HCT116 (cell line): ENCODE data around the gene RAVER2. TPM values are rescaled to one million over a fixed set of nuclear protein-coding genes. Genes with fewer than 3 reads are reported as not detected.

ENCODE experiments used
- ATAC-seq: fragments of 200-7000 bp; cut with Tn5 transposase; 2 replicates; pipeline ENCODE4 v1.9.1; 2020; ENCODE audit warnings: mild to moderate bottlenecking, moderate library complexity
- BruUV-seq: library from RNA; stranded (reverse); fragments of 400-500 nt; replicated peaks from 2 replicates; lab custom pipeline; 2021; lab: Mats Ljungman, UMichigan
- CTCF ChIA-PET: fragments of 300-600 bp; sonication (Branson Sonifier 250); formaldehyde crosslinking; loops from one replicate; lab custom pipeline; 2021; ENCODE audit warnings: antibody characterized with exemption; lab: Charles Lee
- POLR2A ChIA-PET: fragments of 300-600, 350-600 bp; sonication (Branson Sonifier 250); formaldehyde crosslinking; loops from one replicate; lab custom pipeline; 2021; ENCODE audit warnings: antibody characterized with exemption; lab: Charles Lee
- RAD21 ChIA-PET, 2 experiments: fragments of 300-600 bp; sonication (Branson Sonifier 250); formaldehyde crosslinking; loops; one replicate each; lab custom pipeline; 2023; ENCODE audit warnings: low total read pairs in 2 of 2; ENCODE audit not compliant: uncharacterized antibody in 2 of 2, unreplicated experiment in 2 of 2, low non-redundant PET in 1 of 2; lab: Charles Lee
- DNase-seq: peaks from one replicate; pipeline ENCODE4 v3.0.0-alpha.2; 2010; ENCODE audit warnings: low read depth, low spot score
- H2AFZ ChIP-seq: fragments of 200-600 bp; shearing (Covaris generic), sonication (generic); 2 replicates; pipeline ENCODE4 v1.6.1; 2017; ENCODE audit warnings: low read depth, mixed run types, mixed read lengths, antibody characterized with exemption, low read length; ENCODE audit not compliant: poor library complexity, severe bottlenecking
- H3K27ac ChIP-seq: 2 replicates; pipeline ENCODE4 v1.5.1; 2012; ENCODE audit warnings: low read depth, low read length
- H3K27me3 ChIP-seq: fragments of 200-600 bp; sonication (generic); 2 replicates; pipeline ENCODE4 v1.6.1; 2016; ENCODE audit warnings: mixed run types, low read length, mixed read lengths; ENCODE audit not compliant: insufficient read depth
- H3K36me3 ChIP-seq, 2 experiments: fragments of 200-500 bp in 1 of 2; fragments of 200-600 bp in 1 of 2; sonication (Bioruptor generic) in 1 of 2; sonication (generic) in 1 of 2; 2 replicates each; pipeline versions ENCODE4 v1.5.1 to v1.6.1; 2014 to 2016; ENCODE audit warnings: low read length in 2 of 2, inconsistent platforms in 1 of 2, mixed read lengths in 1 of 2, mixed run types in 1 of 2; ENCODE audit not compliant: insufficient read depth in 2 of 2, control insufficient read depth in 1 of 2
- H3K4me1 ChIP-seq, 2 experiments: fragments of 200-600 bp in 1 of 2; sonication (generic) in 1 of 2; 2 replicates each; pipeline versions ENCODE4 v1.5.1 to v1.6.1; 2012 to 2017; ENCODE audit warnings: low read length in 2 of 2, inconsistent platforms in 1 of 2, mild to moderate bottlenecking in 1 of 2, mixed read lengths in 1 of 2, mixed run types in 1 of 2, moderate library complexity in 1 of 2; ENCODE audit not compliant: insufficient read depth in 2 of 2, control insufficient read depth in 1 of 2
- H3K4me2 ChIP-seq: fragments of 200-600 bp; sonication (generic); 2 replicates; pipeline ENCODE4 v1.6.1; 2017; ENCODE audit warnings: mixed run types, low read length, mixed read lengths
- H3K4me3 ChIP-seq, 2 experiments: fragments of 200-600 bp in 1 of 2; sonication (generic) in 1 of 2; replicated peaks in 1 of 2; 2 replicates each; pipeline ENCODE4 v1.5.1; 2011 to 2016; ENCODE audit warnings: low read length in 2 of 2, control low read depth in 1 of 2, low read depth in 1 of 2, mild to moderate bottlenecking in 1 of 2, mixed read lengths in 1 of 2, mixed run types in 1 of 2
- H3K79me2 ChIP-seq: fragments of 200-600 bp; sonication (generic); 2 replicates; pipeline ENCODE4 v1.6.1; 2017; ENCODE audit warnings: mild to moderate bottlenecking, mixed run types, low read length, moderate library complexity, mixed read lengths; ENCODE audit not compliant: insufficient read depth
- H3K9ac ChIP-seq: fragments of 200-600 bp; sonication (generic); 2 replicates; pipeline ENCODE4 v1.6.1; 2016; ENCODE audit warnings: low read length, mixed read lengths
- H3K9me2 ChIP-seq: fragments of 200-600 bp; sonication (generic), shearing (Covaris generic); 2 replicates; pipeline ENCODE4 v1.6.1; 2017; ENCODE audit warnings: mixed run types, mild to moderate bottlenecking, moderate library complexity; ENCODE audit not compliant: insufficient read depth
- H3K9me3 ChIP-seq, 2 experiments: fragments of 200-500 bp in 1 of 2; fragments of 200-600 bp in 1 of 2; sonication (Bioruptor generic) in 1 of 2; sonication (generic) in 1 of 2; 2 replicates each; pipeline ENCODE4 v1.6.1; 2014 to 2017; ENCODE audit warnings: low read length in 2 of 2, mixed read lengths in 2 of 2, inconsistent platforms in 1 of 2, low read depth in 1 of 2, mild to moderate bottlenecking in 1 of 2, mixed run types in 1 of 2, moderate library complexity in 1 of 2; ENCODE audit not compliant: control insufficient read depth in 1 of 2, insufficient read depth in 1 of 2
- H4K20me1 ChIP-seq: fragments of 200-600 bp; sonication (generic), shearing (Covaris generic); 2 replicates; pipeline ENCODE4 v1.6.1; 2017; ENCODE audit warnings: mixed run types, mild to moderate bottlenecking, moderate library complexity; ENCODE audit not compliant: insufficient read depth
- EGR1 ChIP-seq: IDR thresholded peaks from 2 replicates; pipeline ENCODE4 v1.6.1; 2012; ENCODE audit warnings: low read depth
- ELF1 ChIP-seq: IDR thresholded peaks from 2 replicates; pipeline ENCODE4 v1.6.1; 2012; ENCODE audit warnings: low read depth, borderline replicate concordance
- EZH2 ChIP-seq: fragments of 200-600 bp; sonication (generic); IDR thresholded peaks from 2 replicates; pipeline ENCODE4 v1.6.1; 2017; ENCODE audit warnings: antibody characterized with exemption, mixed run types
- EZH2phosphoT487 ChIP-seq: fragments of 200-600 bp; IDR thresholded peaks from 2 replicates; pipeline ENCODE4 v1.6.1; 2018; ENCODE audit warnings: antibody characterized with exemption, borderline replicate concordance
- JUND ChIP-seq: IDR thresholded peaks from 2 replicates; pipeline ENCODE4 v1.6.1; 2012
- POLR2A ChIP-seq: IDR thresholded peaks from 2 replicates; pipeline ENCODE4 v1.7.0; 2011; ENCODE audit warnings: borderline replicate concordance; ENCODE audit not compliant: insufficient read depth, insufficient read length; ENCODE audit errors: extremely low read depth
- POLR2AphosphoS5 ChIP-seq: IDR thresholded peaks from 2 replicates; pipeline ENCODE4 v1.6.1; 2011; ENCODE audit warnings: mild to moderate bottlenecking, low read depth, low read length, moderate library complexity
- RAD21 ChIP-seq: IDR thresholded peaks from 2 replicates; pipeline ENCODE4 v1.6.1; 2012; ENCODE audit warnings: low read depth, mild to moderate bottlenecking
- SP1 ChIP-seq: IDR thresholded peaks from 2 replicates; pipeline ENCODE4 v1.6.1; 2012; ENCODE audit warnings: low read depth
- SRF ChIP-seq: IDR thresholded peaks from 2 replicates; pipeline ENCODE4 v1.6.1; 2012; ENCODE audit warnings: low read depth
- YY1 ChIP-seq: IDR thresholded peaks from 2 replicates; pipeline ENCODE4 v1.6.1; 2011; ENCODE audit warnings: low read length, low read depth, moderate library complexity, mild to moderate bottlenecking; ENCODE audit not compliant: insufficient replicate concordance; ENCODE audit errors: extremely low read depth
- ZFX ChIP-seq: fragments of 450-650 bp; IDR thresholded peaks from 2 replicates; pipeline ENCODE4 v1.6.1; 2017
- ZNF274 ChIP-seq: fragments of 200-500 bp; sonication (Bioruptor generic); IDR thresholded peaks from 2 replicates; pipeline ENCODE4 v1.6.1; 2014; ENCODE audit warnings: mild to moderate bottlenecking, low read depth, low read length, inconsistent platforms
- intact Hi-C: fragments of 100-400 bp; cut with micrococcal nuclease; formaldehyde crosslinking; loops from 2 replicates; pipeline ENCODE4 v1.10.0; 2022
- total RNA-seq: library from RNA; stranded (reverse); gene quantifications from one replicate; pipeline ENCODE4 v1.2.1, GENCODE V29; 2021; ENCODE audit not compliant: unreplicated experiment
- TF ChIP-seq, protein P1 (sequence below): IDR thresholded peaks from 2 replicates; pipeline ENCODE4 v1.6.1; 2012; ENCODE audit warnings: low read depth
- TF ChIP-seq, protein P2 (sequence below), 3 experiments: fragments of 200-600 bp in 1 of 3; sonication (generic) in 1 of 3; IDR thresholded peaks in 2 of 3; conservative IDR thresholded peaks in 1 of 3; 2 replicates each; pipeline ENCODE4 v1.5.1; 2012 to 2017; ENCODE audit warnings: low read depth in 2 of 3, low read length in 2 of 3, antibody characterized with exemption in 1 of 3, borderline replicate concordance in 1 of 3, control low read depth in 1 of 3, mild to moderate bottlenecking in 1 of 3, mixed read lengths in 1 of 3, mixed run types in 1 of 3, moderate library complexity in 1 of 3; ENCODE audit not compliant: insufficient read depth in 1 of 3
- TF ChIP-seq, protein P3 (sequence below): IDR thresholded peaks from 2 replicates; pipeline ENCODE4 v1.6.1; 2011; ENCODE audit warnings: mild to moderate bottlenecking, low read length, moderate library complexity; ENCODE audit not compliant: insufficient replicate concordance; ENCODE audit errors: extremely low read depth
- TF ChIP-seq, protein P4 (sequence below): IDR thresholded peaks from 2 replicates; pipeline ENCODE4 v1.6.1; 2012

Gene RAVER2
- total RNA-seq, 1 experiment from 2014 or later, result 23.2 TPM

DNA sequence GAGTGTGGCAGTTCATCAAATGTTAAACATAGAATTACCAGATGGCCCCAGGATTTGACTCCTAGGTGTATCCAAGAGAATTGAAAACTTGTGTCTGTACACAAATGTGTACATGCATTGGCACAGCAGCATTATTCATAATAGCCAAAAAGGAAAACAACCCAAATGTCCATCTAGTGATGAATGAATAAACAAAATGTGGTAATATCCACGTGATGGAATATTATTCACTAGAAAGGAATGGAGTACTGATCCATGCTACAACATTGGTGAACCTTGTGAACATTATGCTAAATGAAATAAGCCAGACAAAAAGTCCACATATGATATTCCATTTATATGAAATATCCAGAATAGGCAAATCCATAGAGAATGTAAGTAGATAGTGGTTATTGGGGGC, 77.7 kb downstream of the RAVER2 start:
- Histone ChIP-seq H3K36me3 (no peaks in the 10 kb centered on the region), H3K27ac (no peak overlapping the region), H3K27me3 (no peaks in the 10 kb centered on the region), H3K4me1 (0 out of 4 replicates have a peak, but pooled peaks cover 0 to 3% of the 10 kb centered on the region in 2 experiments), H3K9ac (no peak overlapping the region), H3K9me2 (no peaks in the 10 kb centered on the region), H4K20me1 (no peaks in the 10 kb centered on the region), H2AFZ (no peak overlapping the region), H3K4me2 (no peak overlapping the region), H3K79me2 (no peaks in the 10 kb centered on the region), H3K9me3 (no peaks in the 10 kb centered on the region), H3K4me3 (no peak overlapping the region)
- intact Hi-C loops, result loop anchor here (10.0 kb wide), 1 partner anchor 348 kb away; the partner anchor contains the start of gene CACHD1
- no peak for TF ChIP-seq JUND
- no peak for TF ChIP-seq RAD21
- TF ChIP-seq, protein P1, sequence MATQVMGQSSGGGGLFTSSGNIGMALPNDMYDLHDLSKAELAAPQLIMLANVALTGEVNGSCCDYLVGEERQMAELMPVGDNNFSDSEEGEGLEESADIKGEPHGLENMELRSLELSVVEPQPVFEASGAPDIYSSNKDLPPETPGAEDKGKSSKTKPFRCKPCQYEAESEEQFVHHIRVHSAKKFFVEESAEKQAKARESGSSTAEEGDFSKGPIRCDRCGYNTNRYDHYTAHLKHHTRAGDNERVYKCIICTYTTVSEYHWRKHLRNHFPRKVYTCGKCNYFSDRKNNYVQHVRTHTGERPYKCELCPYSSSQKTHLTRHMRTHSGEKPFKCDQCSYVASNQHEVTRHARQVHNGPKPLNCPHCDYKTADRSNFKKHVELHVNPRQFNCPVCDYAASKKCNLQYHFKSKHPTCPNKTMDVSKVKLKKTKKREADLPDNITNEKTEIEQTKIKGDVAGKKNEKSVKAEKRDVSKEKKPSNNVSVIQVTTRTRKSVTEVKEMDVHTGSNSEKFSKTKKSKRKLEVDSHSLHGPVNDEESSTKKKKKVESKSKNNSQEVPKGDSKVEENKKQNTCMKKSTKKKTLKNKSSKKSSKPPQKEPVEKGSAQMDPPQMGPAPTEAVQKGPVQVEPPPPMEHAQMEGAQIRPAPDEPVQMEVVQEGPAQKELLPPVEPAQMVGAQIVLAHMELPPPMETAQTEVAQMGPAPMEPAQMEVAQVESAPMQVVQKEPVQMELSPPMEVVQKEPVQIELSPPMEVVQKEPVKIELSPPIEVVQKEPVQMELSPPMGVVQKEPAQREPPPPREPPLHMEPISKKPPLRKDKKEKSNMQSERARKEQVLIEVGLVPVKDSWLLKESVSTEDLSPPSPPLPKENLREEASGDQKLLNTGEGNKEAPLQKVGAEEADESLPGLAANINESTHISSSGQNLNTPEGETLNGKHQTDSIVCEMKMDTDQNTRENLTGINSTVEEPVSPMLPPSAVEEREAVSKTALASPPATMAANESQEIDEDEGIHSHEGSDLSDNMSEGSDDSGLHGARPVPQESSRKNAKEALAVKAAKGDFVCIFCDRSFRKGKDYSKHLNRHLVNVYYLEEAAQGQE, result no peak
- no peak for TF ChIP-seq EZH2
- TF ChIP-seq, protein P2, sequence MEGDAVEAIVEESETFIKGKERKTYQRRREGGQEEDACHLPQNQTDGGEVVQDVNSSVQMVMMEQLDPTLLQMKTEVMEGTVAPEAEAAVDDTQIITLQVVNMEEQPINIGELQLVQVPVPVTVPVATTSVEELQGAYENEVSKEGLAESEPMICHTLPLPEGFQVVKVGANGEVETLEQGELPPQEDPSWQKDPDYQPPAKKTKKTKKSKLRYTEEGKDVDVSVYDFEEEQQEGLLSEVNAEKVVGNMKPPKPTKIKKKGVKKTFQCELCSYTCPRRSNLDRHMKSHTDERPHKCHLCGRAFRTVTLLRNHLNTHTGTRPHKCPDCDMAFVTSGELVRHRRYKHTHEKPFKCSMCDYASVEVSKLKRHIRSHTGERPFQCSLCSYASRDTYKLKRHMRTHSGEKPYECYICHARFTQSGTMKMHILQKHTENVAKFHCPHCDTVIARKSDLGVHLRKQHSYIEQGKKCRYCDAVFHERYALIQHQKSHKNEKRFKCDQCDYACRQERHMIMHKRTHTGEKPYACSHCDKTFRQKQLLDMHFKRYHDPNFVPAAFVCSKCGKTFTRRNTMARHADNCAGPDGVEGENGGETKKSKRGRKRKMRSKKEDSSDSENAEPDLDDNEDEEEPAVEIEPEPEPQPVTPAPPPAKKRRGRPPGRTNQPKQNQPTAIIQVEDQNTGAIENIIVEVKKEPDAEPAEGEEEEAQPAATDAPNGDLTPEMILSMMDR (IDR thresholded peaks at IDR 0.05 in 2 of 3, conservative IDR thresholded peaks at IDR 0.05 in 1 of 3; ENCODE audit: borderline replicate concordance in 1 of 3, insufficient read depth in 1 of 3, low read depth in 2 of 3, low read length in 2 of 3), result no peak
- TF ChIP-seq ZFX, result no peak
- TF ChIP-seq POLR2AphosphoS5, result no peak
- no peak for TF ChIP-seq SRF
- no peak for TF ChIP-seq ELF1
- TF ChIP-seq ZNF274, result no peak
- TF ChIP-seq, protein P3, sequence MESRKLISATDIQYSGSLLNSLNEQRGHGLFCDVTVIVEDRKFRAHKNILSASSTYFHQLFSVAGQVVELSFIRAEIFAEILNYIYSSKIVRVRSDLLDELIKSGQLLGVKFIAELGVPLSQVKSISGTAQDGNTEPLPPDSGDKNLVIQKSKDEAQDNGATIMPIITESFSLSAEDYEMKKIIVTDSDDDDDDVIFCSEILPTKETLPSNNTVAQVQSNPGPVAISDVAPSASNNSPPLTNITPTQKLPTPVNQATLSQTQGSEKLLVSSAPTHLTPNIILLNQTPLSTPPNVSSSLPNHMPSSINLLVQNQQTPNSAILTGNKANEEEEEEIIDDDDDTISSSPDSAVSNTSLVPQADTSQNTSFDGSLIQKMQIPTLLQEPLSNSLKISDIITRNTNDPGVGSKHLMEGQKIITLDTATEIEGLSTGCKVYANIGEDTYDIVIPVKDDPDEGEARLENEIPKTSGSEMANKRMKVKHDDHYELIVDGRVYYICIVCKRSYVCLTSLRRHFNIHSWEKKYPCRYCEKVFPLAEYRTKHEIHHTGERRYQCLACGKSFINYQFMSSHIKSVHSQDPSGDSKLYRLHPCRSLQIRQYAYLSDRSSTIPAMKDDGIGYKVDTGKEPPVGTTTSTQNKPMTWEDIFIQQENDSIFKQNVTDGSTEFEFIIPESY, result no peak
- no peak for TF ChIP-seq EGR1
- TF ChIP-seq EZH2phosphoT487, result no peak
- TF ChIP-seq, protein P4, sequence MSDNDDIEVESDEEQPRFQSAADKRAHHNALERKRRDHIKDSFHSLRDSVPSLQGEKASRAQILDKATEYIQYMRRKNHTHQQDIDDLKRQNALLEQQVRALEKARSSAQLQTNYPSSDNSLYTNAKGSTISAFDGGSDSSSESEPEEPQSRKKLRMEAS, result no peak
- no peak for TF ChIP-seq POLR2A
- no peak for TF ChIP-seq SP1
- TF ChIP-seq YY1, result no peak
- ChIA-PET CTCF (interaction anchor here (1.0 to 1.3 kb wide), 2 partner anchors 252 to 865 kb away, joined by 3 read pairs; no protein-coding TSS in a partner anchor), RAD21 (no interaction called here), POLR2A (interaction anchor here (0.6 kb wide), 1 partner anchor 1244 kb away, joined by 3 read pairs; no protein-coding TSS in a partner anchor)
- no TSS peak for BruUV-seq
- no peak for DNase-seq
- ATAC-seq, result no peak
